ENCODE measurements around the gene ZNF543. TPM values are rescaled to one million over a fixed set of nuclear protein-coding genes. Genes with fewer than 3 reads are reported as not detected.
A peak's percentile ranks its signal among the peaks of the same experiment; 100 is the strongest.

Gene ZNF543
- total and polyA plus RNA-seq, 2 of the 4 experiments (the other 2 are of a cell fraction): 1.8 to 9.0 TPM

DNA sequence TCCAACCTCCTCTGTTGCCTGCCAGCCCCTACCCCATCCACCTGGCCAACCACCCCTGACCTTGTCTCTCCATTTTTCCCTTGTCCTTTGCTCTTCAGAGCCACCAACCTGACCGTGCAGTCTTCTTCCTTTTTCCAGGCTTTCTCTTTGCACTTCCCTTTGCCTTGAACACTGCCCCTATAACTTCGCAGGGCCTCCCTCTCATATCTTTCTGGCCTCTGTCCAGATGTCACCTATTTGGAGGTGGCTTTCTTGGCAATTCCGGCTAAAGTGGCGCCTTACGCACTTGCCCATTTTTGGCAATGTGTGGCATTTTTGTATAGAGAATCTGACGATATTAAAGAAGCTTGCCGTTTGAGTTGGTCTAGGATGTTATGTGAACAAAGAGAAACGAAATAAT lies 844 bp downstream of the ZNF543 start:
- no peak for ATAC-seq (ENCODE audit: low read depth)
- H3K79me1 ChIP-seq (ENCODE audit: low read depth in 1 of 2, low read length in 2 of 2): peaks cover 16 to 49% of the 10 kb centered on the region in 2 experiments
- H4K5ac ChIP-seq (ENCODE audit: low read depth, low read length): peak overlapping the region; percentile 11
- peak overlapping the region; percentile 58 for H3K4ac ChIP-seq (ENCODE audit: low read depth, low read length)
- peaks cover 15% of the 10 kb centered on the region for H3K9me1 ChIP-seq (ENCODE audit: insufficient read depth, low read length)
- H3K4me2 ChIP-seq (ENCODE audit: low read depth, low read length): peak overlapping the region; percentile 95
- peaks cover 9% of the 10 kb centered on the region for H3K27me3 ChIP-seq (ENCODE audit: control insufficient read depth, insufficient read depth, low read length)
- intact Hi-C loops (cut with micrococcal nuclease) (no loop called here), dilution Hi-C loops (cut with HindIII; ENCODE audit: low sequenced_read_pairs, unreplicated experiment) (no loop called here), in situ Hi-C loops (cut with MboI; ENCODE audit: low sequenced_read_pairs) (no loop called here)
- peak overlapping the region; percentile 48 for H3K23ac ChIP-seq (ENCODE audit: low read depth, low read length)
- DNase-seq: no peak
- TF ChIP-seq SMC3 (IDR thresholded peaks at IDR 0.05; ENCODE audit: low read depth, low read length): no peak
- no peak for TF ChIP-seq RFX5 (IDR thresholded peaks at IDR 0.05; ENCODE audit: low read depth, low read length)
- H3K4me3 ChIP-seq (ENCODE audit: insufficient read depth, low read depth, low read length): peak overlapping the region; percentile 78
- H4K8ac ChIP-seq (ENCODE audit: low read depth in 2 of 2, low read length in 2 of 2): peak overlapping the region; percentile 68 to 88; a peak in 2 of 4 replicates
- H4K20me1 ChIP-seq (ENCODE audit: insufficient read depth, low read length): 0 out of 2 replicates have a peak, but pooled peaks cover 7% of the 10 kb centered on the region
- WGBS, 2 experiments (ENCODE audit: extremely low coverage in 2 of 2, insufficient read length in 1 of 2): 41% methylated on average over 5 of the region's 8 CpGs; no CpG with 5 or more reads in 1 of the 2 experiments
- TSS peak; percentile 57 for BruUV-seq (replicated peaks)
- H3K18ac ChIP-seq (ENCODE audit: low read depth, low read length): no peak overlapping the region
- no peak overlapping the region for H2BK20ac ChIP-seq (ENCODE audit: low read depth, low read length)
- H3K4me1 ChIP-seq (ENCODE audit: control insufficient read depth, insufficient read depth, low read length): peaks cover 11% of the 10 kb centered on the region
- peak overlapping the region; percentile 58 for H3K27ac ChIP-seq (ENCODE audit: insufficient read depth, low read length)
- peak overlapping the region; percentile 99 for H2AFZ ChIP-seq (replicated peaks; ENCODE audit: low read length, poor library complexity)
- no peak overlapping the region; the same call in 1 of the 2 replicates for H4K91ac ChIP-seq (ENCODE audit: insufficient read depth, low read depth, low read length)
- no peak overlapping the region for H2BK120ac ChIP-seq (ENCODE audit: low read depth, low read length)
- peak overlapping the region; percentile 95 for H2AK9ac ChIP-seq (replicated peaks; ENCODE audit: low read depth, low read length, poor library complexity)
- ChIA-PET POLR2A (ENCODE audit: unreplicated experiment) (no interaction called here), CTCF (interaction anchor here (0.7 kb wide), 1 partner anchor 11 kb away, joined by 3 read pairs; no protein-coding TSS in a partner anchor)
- peak overlapping the region; percentile 74 for H3K14ac ChIP-seq (replicated peaks; ENCODE audit: low read depth, low read length)
- H2BK5ac ChIP-seq (ENCODE audit: low read depth, low read length, poor library complexity, severe bottlenecking): no peak overlapping the region
- H2AK5ac ChIP-seq (ENCODE audit: low read depth, low read length): peak overlapping the region; percentile 87
- peak overlapping the region; percentile 80 for H3K9ac ChIP-seq (ENCODE audit: low read depth, low read length)
- H2BK15ac ChIP-seq (ENCODE audit: low read depth, low read length): no peak overlapping the region
- no peaks in the 10 kb centered on the region for H3K9me3 ChIP-seq (ENCODE audit: control insufficient read depth, insufficient read depth, low read length)
- peaks cover 20% of the 10 kb centered on the region for H3K36me3 ChIP-seq (ENCODE audit: control insufficient read depth, insufficient read depth, low read length)
- H3K56ac ChIP-seq (ENCODE audit: extremely low read depth, insufficient read depth, low read length): peak overlapping the region; percentile 76
